Thyroid gland (tissue), 4 donors: ENCODE results near the gene TOR3A.

Experiments used
- CTCF ChIP-seq, 6 experiments: fragments of 200-600 bp in 3 of 6; fragments of 450-650 bp in 3 of 6; sonication (generic) in 3 of 6; IDR thresholded peaks; one replicate each; pipeline ENCODE4 v1.5.1; 2016 to 2019; ENCODE audit warnings: antibody characterized with exemption in 6 of 6, mild to moderate bottlenecking in 2 of 6, inconsistent platforms in 1 of 6, moderate library complexity in 1 of 6
- POLR2A ChIP-seq, 2 donors: fragments of 450-650 bp; IDR thresholded peaks; one replicate each; pipeline ENCODE4 v1.6.1; 2017; ENCODE audit warnings: antibody characterized with exemption in 2 of 2, mild to moderate bottlenecking in 2 of 2, moderate library complexity in 1 of 2

GRCh38 chr1:179046808-179047635 is 34.8 kb upstream of the TOR3A start:
- TF ChIP-seq CTCF (IDR thresholded peaks at IDR 0.05) (no peak), POLR2A (IDR thresholded peaks at IDR 0.05) (no peak)
